Endothelial cell of umbilical vein (primary cell): Measurements from ENCODE around the gene HK1. TPM values are rescaled to one million over a fixed set of nuclear protein-coding genes. Genes with fewer than 3 reads are reported as not detected.

ENCODE experiments used
- BruUV-seq: library from RNA; stranded (reverse); fragments of 400-500 nt; replicated peaks from 2 replicates; lab custom pipeline; 2021; lab: Mats Ljungman, UMichigan
- CTCF ChIA-PET: fragments of 300-600, 350-600 bp; sonication (Branson Sonifier 250); formaldehyde crosslinking; loops from one replicate; lab custom pipeline; 2021; ENCODE audit warnings: antibody characterized with exemption, inconsistent platforms; lab: Charles Lee
- POLR2A ChIA-PET: fragments of 300-600, 350-600 bp; sonication (Branson Sonifier 250); formaldehyde crosslinking; loops from one replicate; lab custom pipeline; 2021; ENCODE audit warnings: antibody characterized with exemption, inconsistent platforms; lab: Charles Lee
- DNase-seq: peaks from one replicate; pipeline ENCODE4 v3.0.0-alpha.2; 2011; ENCODE audit warnings: low read depth, low spot score
- FAIRE-seq: peaks from 2 replicates; lab custom pipeline; 2011; peaks lifted over from hg19 to GRCh38; lab: Jason Lieb, UNC
- H2AFZ ChIP-seq: 2 replicates; pipeline ENCODE4 v1.6.0; 2012; ENCODE audit warnings: low read depth, low read length, control low read depth, inconsistent platforms
- H3K27ac ChIP-seq: 2 replicates; pipeline ENCODE4 v1.5.1; 2011; ENCODE audit warnings: low read depth, mild to moderate bottlenecking, control low read depth, low read length, moderate library complexity; ENCODE audit not compliant: insufficient read depth
- H3K27me3 ChIP-seq, 2 experiments: 2 replicates each; pipeline versions ENCODE4 v1.6.0 to v1.6.1; 2011; ENCODE audit warnings: low read length in 2 of 2, mixed read lengths in 1 of 2; ENCODE audit not compliant: control insufficient read depth in 2 of 2, insufficient read depth in 2 of 2
- H3K36me3 ChIP-seq, 2 experiments: 2 replicates in 1 of 2; 3 replicates in 1 of 2; pipeline ENCODE4 v1.5.1; 2011; ENCODE audit warnings: low read length in 2 of 2, mild to moderate bottlenecking in 1 of 2, moderate library complexity in 1 of 2; ENCODE audit not compliant: control insufficient read depth in 2 of 2, insufficient read depth in 2 of 2; ENCODE audit errors: extremely low read depth in 1 of 2
- H3K4me1 ChIP-seq: 3 replicates; pipeline ENCODE4 v1.5.1; 2011; ENCODE audit warnings: mild to moderate bottlenecking, low read length; ENCODE audit not compliant: control insufficient read depth, insufficient read depth; ENCODE audit errors: extremely low read depth
- H3K4me2 ChIP-seq: 2 replicates; pipeline ENCODE4 v1.6.1; 2011; ENCODE audit warnings: low read length, control low read depth, mixed read lengths; ENCODE audit not compliant: insufficient read depth
- H3K4me3 ChIP-seq, 3 experiments: fragments of 200-600 bp in 1 of 3; sonication (generic), shearing (Covaris generic) in 1 of 3; replicated peaks in 1 of 3; 2 replicates each; pipeline ENCODE4 v1.5.1; 2011 to 2016; ENCODE audit warnings: control low read depth in 3 of 3, low read length in 3 of 3, mild to moderate bottlenecking in 2 of 3, inconsistent platforms in 1 of 3, low read depth in 1 of 3, moderate library complexity in 1 of 3; ENCODE audit not compliant: insufficient read depth in 1 of 3
- H3K79me2 ChIP-seq: 2 replicates; pipeline ENCODE4 v1.6.0; 2012; ENCODE audit warnings: low read length, inconsistent platforms; ENCODE audit not compliant: control insufficient read depth, insufficient read depth
- H3K9ac ChIP-seq: replicated peaks from 2 replicates; pipeline ENCODE3; 2011; ENCODE audit warnings: low read length, control low read depth; ENCODE audit not compliant: insufficient read depth; ENCODE audit errors: extremely low read depth
- H3K9me1 ChIP-seq: replicated peaks from 3 replicates; pipeline ENCODE4 v1.6.0; 2011; ENCODE audit warnings: mild to moderate bottlenecking, low read length; ENCODE audit not compliant: control insufficient read depth, insufficient read depth; ENCODE audit errors: extremely low read depth
- H3K9me3 ChIP-seq: replicated peaks from 2 replicates; pipeline ENCODE4 v1.5.1; 2012; ENCODE audit warnings: low read length, inconsistent platforms; ENCODE audit not compliant: control insufficient read depth, insufficient read depth
- H4K20me1 ChIP-seq: replicated peaks from 2 replicates; pipeline ENCODE3; 2011; ENCODE audit warnings: mild to moderate bottlenecking, low read length; ENCODE audit not compliant: control insufficient read depth, insufficient read depth; ENCODE audit errors: extremely low read depth
- EZH2 ChIP-seq: IDR thresholded peaks from 2 replicates; pipeline ENCODE4 v1.6.1; 2012; ENCODE audit warnings: borderline replicate concordance, low read depth, mild to moderate bottlenecking, moderate library complexity, low read length, inconsistent platforms; ENCODE audit not compliant: severe bottlenecking
- FOS ChIP-seq: IDR thresholded peaks from 2 replicates; pipeline ENCODE4 v1.6.1; 2011; ENCODE audit warnings: mild to moderate bottlenecking, low read length, moderate library complexity, borderline replicate concordance; ENCODE audit not compliant: insufficient read depth
- GATA2 ChIP-seq: IDR thresholded peaks from 2 replicates; pipeline ENCODE4 v1.7.0; 2011; ENCODE audit warnings: low read depth, mild to moderate bottlenecking, moderate library complexity, mixed read lengths, low read length; ENCODE audit not compliant: insufficient read length, insufficient read depth
- JUN ChIP-seq: IDR thresholded peaks from 2 replicates; pipeline ENCODE4 v1.6.1; 2011; ENCODE audit warnings: borderline replicate concordance, low read depth; ENCODE audit not compliant: insufficient read length, insufficient read depth
- MYC ChIP-seq: IDR thresholded peaks from one replicate; pipeline ENCODE4 v1.6.1; 2011; ENCODE audit warnings: mild to moderate bottlenecking, low read depth, low read length
- POLR2A ChIP-seq: IDR thresholded peaks from 2 replicates; pipeline ENCODE4 v1.6.1; 2012; ENCODE audit warnings: low read depth, mild to moderate bottlenecking, control low read depth, low read length
- POLR2AphosphoS5 ChIP-seq: IDR thresholded peaks from 2 replicates; pipeline ENCODE4 v1.6.1; 2012; ENCODE audit warnings: low read depth, mild to moderate bottlenecking, control low read depth, low read length, moderate library complexity; ENCODE audit not compliant: insufficient read depth
- dilution Hi-C: fragments of 300-500 bp; cut with MboI; formaldehyde crosslinking; loops from one replicate; pipeline ENCODE4 v1.15.0; 2019; ENCODE audit warnings: low sequenced_read_pairs; ENCODE audit not compliant: extremely low pct_ligation_motif_present
- intact Hi-C: fragments of 100-400 bp; cut with micrococcal nuclease; formaldehyde crosslinking; loops from one replicate; pipeline ENCODE4 v1.10.0; 2022
- polyA plus RNA-seq, 4 experiments: library from polyadenylated mRNA; depleted of rRNA in 3 of 4; stranded (reverse) in 3 of 4; unstranded in 1 of 4; fragments of >200 nt; gene quantifications; 2 replicates each; pipeline versions ENCODE4 v1.2.1 to v1.2.3, GENCODE V29; 2011 to 2012; ENCODE audit warnings: missing spikeins in 1 of 4
- total RNA-seq: library from RNA; stranded (reverse); gene quantifications from 2 replicates; pipeline ENCODE4 v1.2.3, GENCODE V29; 2021
- TF ChIP-seq, protein P1 (sequence below): IDR thresholded peaks from 2 replicates; pipeline ENCODE4 v1.6.1; 2011; ENCODE audit not compliant: insufficient read depth, insufficient read length
- TF ChIP-seq, protein P2 (sequence below), 2 donors: IDR thresholded peaks; 1 replicate in 1 of 2; 2 replicates in 1 of 2; pipeline ENCODE4 v1.5.1; 2011; ENCODE audit warnings: low read length in 2 of 2, mild to moderate bottlenecking in 2 of 2, moderate library complexity in 2 of 2, control low read depth in 1 of 2, inconsistent platforms in 1 of 2, low read depth in 1 of 2; ENCODE audit not compliant: insufficient read depth in 1 of 2; ENCODE audit errors: extremely low read depth in 1 of 2

Gene HK1
- total and polyA plus RNA-seq, 2 donors (not counting 3 experiments of a cell fraction or from before 2014, with no cell fraction given), result 50.8 to 121 TPM

DNA sequence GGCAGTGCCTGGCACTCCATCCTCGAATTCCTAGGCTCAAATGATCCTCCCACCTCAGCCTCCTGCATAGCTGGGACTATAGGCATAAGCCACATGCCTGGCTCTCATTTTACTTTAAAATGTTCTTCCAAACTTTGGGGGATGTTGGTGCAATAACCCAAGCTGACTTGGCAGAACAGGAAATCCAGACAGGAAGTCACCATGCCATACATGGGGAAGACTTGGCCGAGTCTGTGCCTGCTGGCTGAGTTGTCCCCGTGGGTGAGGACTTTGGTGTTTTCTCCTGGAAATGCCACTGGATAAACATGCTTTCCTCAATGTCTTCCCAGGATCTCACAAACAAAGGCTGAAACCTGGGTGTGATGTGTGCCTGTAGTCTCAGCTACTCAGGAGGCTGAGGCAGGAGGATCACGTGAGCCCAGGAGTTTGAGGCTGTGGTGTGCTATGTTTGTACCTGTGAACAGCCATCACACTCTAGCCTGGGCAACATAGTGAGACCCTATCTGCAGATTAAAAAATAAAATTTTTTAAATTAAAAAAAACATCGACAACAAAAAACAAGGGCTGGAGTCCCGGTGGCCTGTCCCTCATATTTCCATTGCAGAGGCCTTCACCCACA, 38.4 kb upstream of the HK1 start:
- dilution Hi-C loops (loop anchor here (25.0 kb wide), 1 partner anchor 147 kb away; no protein-coding TSS in a partner anchor), intact Hi-C loops (loop anchor here (10.0 kb wide), 1 partner anchor 405 kb away; no protein-coding TSS in a partner anchor)
- FAIRE-seq (peak; percentile 89), DNase-seq (no peak)
- ChIA-PET POLR2A (no interaction called here), CTCF (interaction anchor here (0.8 to 6.5 kb wide), 12 partner anchors 23 to 267 kb away, joined by 3 to 103 read pairs (median 3); no protein-coding TSS in a partner anchor)
- Histone ChIP-seq H3K9me1 (no peaks in the 10 kb centered on the region), H3K9ac (no peak overlapping the region), H3K9me3 (no peaks in the 10 kb centered on the region), H3K27me3 (no peaks in the 10 kb centered on the region), H3K27ac (no peak overlapping the region), H3K4me1 (peaks cover 16% of the 10 kb centered on the region), H3K4me2 (no peak overlapping the region), H2AFZ (peak overlapping the region; percentile 16), H3K36me3 (no peaks in the 10 kb centered on the region), H3K79me2 (no peaks in the 10 kb centered on the region), H3K4me3 (no peak overlapping the region), H4K20me1 (no peaks in the 10 kb centered on the region)
- TF ChIP-seq MYC (no peak), FOS (no peak), POLR2AphosphoS5 (no peak), EZH2 (no peak), POLR2A (no peak), GATA2 (no peak), JUN (no peak)
- TF ChIP-seq, protein P1, sequence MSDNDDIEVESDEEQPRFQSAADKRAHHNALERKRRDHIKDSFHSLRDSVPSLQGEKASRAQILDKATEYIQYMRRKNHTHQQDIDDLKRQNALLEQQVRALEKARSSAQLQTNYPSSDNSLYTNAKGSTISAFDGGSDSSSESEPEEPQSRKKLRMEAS, result no peak
- TF ChIP-seq, protein P2, sequence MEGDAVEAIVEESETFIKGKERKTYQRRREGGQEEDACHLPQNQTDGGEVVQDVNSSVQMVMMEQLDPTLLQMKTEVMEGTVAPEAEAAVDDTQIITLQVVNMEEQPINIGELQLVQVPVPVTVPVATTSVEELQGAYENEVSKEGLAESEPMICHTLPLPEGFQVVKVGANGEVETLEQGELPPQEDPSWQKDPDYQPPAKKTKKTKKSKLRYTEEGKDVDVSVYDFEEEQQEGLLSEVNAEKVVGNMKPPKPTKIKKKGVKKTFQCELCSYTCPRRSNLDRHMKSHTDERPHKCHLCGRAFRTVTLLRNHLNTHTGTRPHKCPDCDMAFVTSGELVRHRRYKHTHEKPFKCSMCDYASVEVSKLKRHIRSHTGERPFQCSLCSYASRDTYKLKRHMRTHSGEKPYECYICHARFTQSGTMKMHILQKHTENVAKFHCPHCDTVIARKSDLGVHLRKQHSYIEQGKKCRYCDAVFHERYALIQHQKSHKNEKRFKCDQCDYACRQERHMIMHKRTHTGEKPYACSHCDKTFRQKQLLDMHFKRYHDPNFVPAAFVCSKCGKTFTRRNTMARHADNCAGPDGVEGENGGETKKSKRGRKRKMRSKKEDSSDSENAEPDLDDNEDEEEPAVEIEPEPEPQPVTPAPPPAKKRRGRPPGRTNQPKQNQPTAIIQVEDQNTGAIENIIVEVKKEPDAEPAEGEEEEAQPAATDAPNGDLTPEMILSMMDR (IDR thresholded peaks at IDR 0.05; ENCODE audit: extremely low read depth in 1 of 2, insufficient read depth in 1 of 2, low read depth in 1 of 2, low read length in 2 of 2), result no peak
- BruUV-seq, result no TSS peak
